B cell (primary cell): ENCODE measurements around the gene HLA-DMB. TPM values are rescaled to one million over a fixed set of nuclear protein-coding genes. Genes with fewer than 3 reads are reported as not detected.

Experiments
- ATAC-seq: fragments of 200-7000 bp; cut with Tn5 transposase; one replicate; pipeline ENCODE4 v1.10.0; 2021; ENCODE audit warnings: low read depth, mild to moderate bottlenecking, moderate number of reproducible peaks, moderate library complexity
- CTCF ChIA-PET: fragments of 350-600 bp; sonication (Branson Sonifier 250); formaldehyde crosslinking; loops from one replicate; lab custom pipeline; 2021; ENCODE audit warnings: antibody characterized with exemption, inconsistent platforms; lab: Charles Lee
- POLR2A ChIA-PET: fragments of 350-600 bp; sonication (Branson Sonifier 250); formaldehyde crosslinking; loops from one replicate; lab custom pipeline; 2021; ENCODE audit warnings: antibody characterized with exemption; lab: Charles Lee
- DNase-seq: peaks from one replicate; pipeline ENCODE4 v3.0.0; 2013
- H2AFZ ChIP-seq: 2 replicates; pipeline ENCODE4 v1.6.1; 2012; ENCODE audit warnings: mild to moderate bottlenecking, low read depth, low read length; ENCODE audit not compliant: insufficient read depth, poor library complexity, severe bottlenecking
- H3K27ac ChIP-seq, 2 donors: 1 replicate in 1 of 2; 2 replicates in 1 of 2; pipeline ENCODE4 v1.5.1; 2012 to 2013; ENCODE audit warnings: low read length in 2 of 2, mild to moderate bottlenecking in 2 of 2, moderate library complexity in 1 of 2
- H3K27me3 ChIP-seq, 4 experiments: fragments of 200-600 bp in 1 of 4; sonication (generic) in 1 of 4; replicated peaks in 1 of 4; 1 replicate in 2 of 4; 2 replicates in 2 of 4; pipeline versions ENCODE4 v1.6.1 to v1.7.0; 2013 to 2016; ENCODE audit warnings: low read length in 3 of 4, mild to moderate bottlenecking in 2 of 4, mixed read lengths in 1 of 4, moderate library complexity in 1 of 4; ENCODE audit not compliant: insufficient read depth in 4 of 4, control insufficient read depth in 3 of 4; ENCODE audit errors: control extremely low read depth in 1 of 4
- H3K36me3 ChIP-seq, 2 experiments: replicated peaks in 1 of 2; 1 replicate in 1 of 2; 2 replicates in 1 of 2; pipeline versions ENCODE4 v1.6.1 to v1.7.1; 2013; ENCODE audit warnings: low read length in 1 of 2; ENCODE audit not compliant: insufficient read depth in 2 of 2, control insufficient read depth in 1 of 2; ENCODE audit errors: control extremely low read depth in 1 of 2, extremely low read depth in 1 of 2
- H3K4me1 ChIP-seq, 2 donors: fragments of 200-600 bp in 1 of 2; sonication (generic) in 1 of 2; 1 replicate in 1 of 2; 2 replicates in 1 of 2; pipeline versions ENCODE4 v1.5.1 to v1.6.1; 2013 to 2017; ENCODE audit warnings: low read length in 2 of 2; ENCODE audit not compliant: control insufficient read depth in 2 of 2, insufficient read depth in 2 of 2
- H3K4me2 ChIP-seq: replicated peaks from 2 replicates; pipeline ENCODE3; 2012; ENCODE audit warnings: mild to moderate bottlenecking, low read depth, low read length; ENCODE audit not compliant: poor library complexity, severe bottlenecking
- H3K4me3 ChIP-seq, 5 experiments: fragments of 200-600 bp in 1 of 5; sonication (generic) in 1 of 5; 1 replicate in 3 of 5; 2 replicates in 2 of 5; pipeline versions ENCODE4 v1.5.1 to v1.7.0; 2011 to 2016; ENCODE audit warnings: low read length in 4 of 5, mild to moderate bottlenecking in 4 of 5, low read depth in 2 of 5, control low read depth in 1 of 5, moderate library complexity in 1 of 5; ENCODE audit not compliant: insufficient read depth in 1 of 5; ENCODE audit errors: control extremely low read depth in 1 of 5, extremely low read depth in 1 of 5
- H3K79me2 ChIP-seq: fragments of 200-600 bp; sonication (generic); one replicate; pipeline ENCODE4 v1.6.0; 2016; ENCODE audit warnings: low read length; ENCODE audit not compliant: control insufficient read depth, insufficient read depth
- H3K9ac ChIP-seq: fragments of 200-600 bp; sonication (generic); 2 replicates; pipeline ENCODE4 v1.6.1; 2017; ENCODE audit warnings: mild to moderate bottlenecking, low read length, moderate library complexity
- H3K9me3 ChIP-seq, 3 donors: one replicate each; pipeline versions ENCODE4 v1.6.1 to v1.7.1; 2013; ENCODE audit warnings: low read length in 2 of 3; ENCODE audit not compliant: control insufficient read depth in 2 of 3, insufficient read depth in 1 of 3; ENCODE audit errors: control extremely low read depth in 1 of 3
- H4K20me1 ChIP-seq: 2 replicates; pipeline ENCODE4 v1.6.0; 2012; ENCODE audit warnings: mild to moderate bottlenecking, low read length; ENCODE audit not compliant: insufficient read depth, control insufficient read depth, poor library complexity, severe bottlenecking
- H3K27ac Mint-ChIP-seq: one replicate; pipeline ENCODE4 v1.8.0; 2021; ENCODE audit warnings: mixed read lengths
- H3K27me3 Mint-ChIP-seq: one replicate; pipeline ENCODE4 v1.8.0; 2021; ENCODE audit warnings: mixed read lengths
- H3K4me1 Mint-ChIP-seq: one replicate; pipeline ENCODE4 v1.8.0; 2021; ENCODE audit warnings: mixed read lengths
- H3K4me3 Mint-ChIP-seq: one replicate; pipeline ENCODE4 v1.8.0; 2021; ENCODE audit warnings: mixed read lengths
- H3K9me3 Mint-ChIP-seq: one replicate; pipeline ENCODE4 v1.8.0; 2022; ENCODE audit warnings: mixed read lengths; ENCODE audit not compliant: insufficient read depth
- CTCF ChIP-seq: fragments of 200-600 bp; IDR thresholded peaks from one replicate; pipeline ENCODE4 v1.8.0; 2022; ENCODE audit warnings: antibody characterized with exemption, mild to moderate bottlenecking
- EZH2 ChIP-seq: IDR thresholded peaks from 2 replicates; pipeline ENCODE4 v1.6.1; 2012; ENCODE audit warnings: borderline replicate concordance, low read depth, mild to moderate bottlenecking, moderate library complexity, low read length; ENCODE audit not compliant: insufficient read depth, poor library complexity, severe bottlenecking
- WGBS: methylation state at CpG from one replicate; pipeline ENCODE4 v1.1.5; 2013; ENCODE audit warnings: missing lambda C conversion rate; ENCODE audit not compliant: insufficient coverage; 5-methylcytosine and 5-hydroxymethylcytosine counted together
- intact Hi-C: fragments of 100-400 bp; cut with micrococcal nuclease; formaldehyde crosslinking; loops from one replicate; pipeline ENCODE4 v1.10.0; 2022
- polyA plus RNA-seq: library from polyadenylated mRNA; depleted of rRNA; stranded (reverse); fragments of >200 nt; gene quantifications from 2 replicates; pipeline ENCODE4 v1.2.3, GENCODE V29; 2012
- total RNA-seq, 2 donors: library from RNA; stranded (reverse); fragments of 120-200 nt in 1 of 2; gene quantifications; 1 replicate in 1 of 2; 2 replicates in 1 of 2; pipeline versions ENCODE4 v1.2.3 to v1.2.4, GENCODE V29; 2013 to 2022

HLA-DMB gene
- total and polyA plus RNA-seq, 2 donors (not counting 1 experiment from before 2014, with no cell fraction given), result 593 to 656 TPM

- H3K27ac Mint-ChIP-seq, result peak overlapping the region; percentile 99
- Histone ChIP-seq H3K9me3 (no peaks in the 10 kb centered on the region), H3K36me3 (peaks cover 0 to 25% of the 10 kb centered on the region in 2 experiments), H3K4me2 (peak overlapping the region; percentile 88), H2AFZ (peak overlapping the region; percentile 44), H3K27ac (peak overlapping the region; percentile 96), H4K20me1 (peaks cover 35% of the 10 kb centered on the region), H3K27me3 (no peaks in the 10 kb centered on the region), H3K79me2 (peaks cover 61% of the 10 kb centered on the region), H3K4me3 (peak overlapping the region; percentile 68 to 100 (median 92)), H3K4me1 (peaks cover 29 to 41% of the 10 kb centered on the region in 2 donors), H3K9ac (peak overlapping the region; percentile 91)
- ATAC-seq (peak; percentile 6), DNase-seq (peak; percentile 84)
- peak overlapping the region; percentile 96 for H3K4me3 Mint-ChIP-seq
- ChIA-PET POLR2A (interaction anchor here (0.6 to 11.8 kb wide), 32 partner anchors 9 to 1306 kb away, joined by 3 to 349 read pairs (median 6); partner anchors contain the start of genes GPANK1, HLA-DMA, HLA-DMB and HLA-DPA1), CTCF (interaction anchor here (1.0 to 28.4 kb wide), 16 partner anchors 8 to 227 kb away, joined by 3 to 822 read pairs (median 15); partner anchors contain the start of genes HLA-DMA, HLA-DMB, PSMB8 and TAP1)
- H3K9me3 Mint-ChIP-seq, result no peaks in the 10 kb centered on the region
- intact Hi-C loops, result loop anchor here (5.0 kb wide), 3 partner anchors 57 to 793 kb away; partner anchors contain the start of genes AGPAT1 and RNF5
- H3K27me3 Mint-ChIP-seq, result no peaks in the 10 kb centered on the region
- under 1% methylated on average over 24 of the region's 43 CpGs for WGBS
- peaks cover 36% of the 10 kb centered on the region for H3K4me1 Mint-ChIP-seq
- TF ChIP-seq EZH2 (no peak), CTCF (no peak)
Measured at GRCh38 chr6:32970413-32971241, 29.8 kb upstream of the HLA-DMB start.
